ENCODE results near the gene PNPLA2. TPM values are rescaled to one million over a fixed set of nuclear protein-coding genes. Genes with fewer than 3 reads are reported as not detected.

PNPLA2 gene
- total RNA-seq, 2 experiments from 2014 or later = 29.7 to 32.0 TPM

DNA sequence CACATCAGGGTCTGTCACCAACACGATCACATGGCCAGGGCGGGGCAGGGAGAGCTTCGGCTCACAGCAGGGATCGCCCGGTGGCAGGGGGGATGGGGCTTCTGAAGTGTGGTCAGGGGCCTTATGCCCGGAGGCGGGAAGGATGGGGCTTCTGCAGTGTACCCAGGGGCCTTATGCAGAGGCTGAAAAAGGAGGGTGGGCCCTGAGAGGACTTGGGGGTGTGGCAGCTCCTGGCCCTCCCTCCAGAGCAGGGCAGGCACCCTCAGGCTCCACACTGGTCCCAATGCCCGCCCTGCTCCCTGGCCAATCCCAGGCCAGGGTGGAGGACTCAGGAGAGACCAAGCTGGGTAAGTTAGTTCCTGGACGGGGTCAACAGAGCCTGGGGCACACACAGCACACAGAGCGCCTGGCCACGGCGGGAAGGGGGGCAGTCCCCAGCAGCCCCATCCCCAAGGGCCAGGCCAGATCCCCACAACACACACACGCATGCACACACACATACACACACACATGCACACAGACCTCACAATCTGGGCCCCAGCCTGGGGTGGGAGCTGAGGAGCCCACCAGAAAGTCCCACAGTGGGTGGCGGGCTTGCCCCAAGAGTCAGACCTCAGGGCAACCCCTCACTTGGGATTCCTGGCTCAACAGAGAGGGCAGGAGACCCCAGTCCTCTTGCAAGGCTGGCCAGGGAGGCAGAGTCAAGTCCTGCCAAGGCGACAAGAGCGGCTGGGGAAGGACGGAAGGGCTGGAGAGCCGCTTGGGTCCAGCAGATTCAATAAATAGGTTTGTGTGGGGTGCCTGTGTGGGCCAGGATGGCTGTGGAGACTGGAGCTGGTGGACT, 27.8 kb upstream of the PNPLA2 start:
- Mint-ChIP-seq H3K27me3 (no peaks in the 10 kb centered on the region), H3K9me3 (no peaks in the 10 kb centered on the region), H3K4me1 (ENCODE audit: low read depth) (peaks cover 12% of the 10 kb centered on the region), H3K36me3 (ENCODE audit: low read depth) (peaks cover 15% of the 10 kb centered on the region), H3K4me3 (no peak overlapping the region), H3K27ac (no peak overlapping the region)
- DNase-seq (no peak), ATAC-seq (no peak)
- TF ChIP-seq, protein P1, sequence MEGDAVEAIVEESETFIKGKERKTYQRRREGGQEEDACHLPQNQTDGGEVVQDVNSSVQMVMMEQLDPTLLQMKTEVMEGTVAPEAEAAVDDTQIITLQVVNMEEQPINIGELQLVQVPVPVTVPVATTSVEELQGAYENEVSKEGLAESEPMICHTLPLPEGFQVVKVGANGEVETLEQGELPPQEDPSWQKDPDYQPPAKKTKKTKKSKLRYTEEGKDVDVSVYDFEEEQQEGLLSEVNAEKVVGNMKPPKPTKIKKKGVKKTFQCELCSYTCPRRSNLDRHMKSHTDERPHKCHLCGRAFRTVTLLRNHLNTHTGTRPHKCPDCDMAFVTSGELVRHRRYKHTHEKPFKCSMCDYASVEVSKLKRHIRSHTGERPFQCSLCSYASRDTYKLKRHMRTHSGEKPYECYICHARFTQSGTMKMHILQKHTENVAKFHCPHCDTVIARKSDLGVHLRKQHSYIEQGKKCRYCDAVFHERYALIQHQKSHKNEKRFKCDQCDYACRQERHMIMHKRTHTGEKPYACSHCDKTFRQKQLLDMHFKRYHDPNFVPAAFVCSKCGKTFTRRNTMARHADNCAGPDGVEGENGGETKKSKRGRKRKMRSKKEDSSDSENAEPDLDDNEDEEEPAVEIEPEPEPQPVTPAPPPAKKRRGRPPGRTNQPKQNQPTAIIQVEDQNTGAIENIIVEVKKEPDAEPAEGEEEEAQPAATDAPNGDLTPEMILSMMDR (IDR thresholded peaks at IDR 0.05) = no peak
- intact Hi-C loops (cut with micrococcal nuclease) = no loop called here
- POLR2A ChIA-PET = interaction anchor here (0.5 to 2.1 kb wide), 6 partner anchors 9 to 190 kb away, joined by 3 to 10 read pairs (median 3); partner anchors contain the start of gene TALDO1
- CTCF ChIA-PET = no interaction called here

DNA sequence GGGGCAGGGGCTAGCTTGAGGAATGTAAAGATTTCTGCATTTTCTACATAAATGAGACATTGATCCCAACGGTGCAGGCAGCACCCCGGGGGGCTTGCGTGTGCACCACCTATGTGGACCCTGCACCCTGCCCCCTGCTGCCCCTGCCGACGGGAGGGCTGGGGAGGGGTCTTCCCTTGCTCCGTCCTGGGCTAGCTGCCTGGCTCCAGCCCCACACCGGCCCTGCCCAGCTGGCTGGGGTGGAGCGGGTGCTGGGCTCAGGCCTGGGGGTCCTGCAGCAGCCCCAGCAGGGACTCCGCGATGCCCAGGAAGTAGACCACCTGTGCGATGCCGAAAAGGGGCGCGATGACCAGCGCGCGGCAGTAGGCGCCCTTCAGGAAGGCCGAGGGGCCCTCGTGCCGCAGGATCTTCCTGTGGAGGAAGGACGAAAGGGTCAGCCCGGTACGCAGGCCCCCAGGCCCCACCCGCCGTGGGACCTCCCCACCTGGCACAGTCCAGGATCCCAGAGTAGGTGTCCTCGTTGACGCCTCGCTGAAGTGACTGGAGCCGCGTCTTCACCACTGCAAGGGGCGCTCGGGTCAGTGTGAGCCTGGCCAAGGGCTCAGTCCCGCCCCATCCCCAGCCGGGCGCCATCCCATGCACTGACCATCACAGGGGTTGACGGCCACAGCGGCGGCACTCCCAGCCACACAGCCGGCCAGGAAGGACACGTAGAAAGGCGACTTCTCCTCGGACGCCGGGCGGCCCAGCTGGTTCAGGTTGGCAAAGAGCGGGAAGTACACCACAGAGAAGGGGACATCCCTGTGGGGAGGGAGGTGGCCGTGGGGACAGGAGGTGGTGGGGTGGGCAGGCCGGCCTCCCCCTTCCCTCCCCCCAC, 26.8 kb upstream of the PNPLA2 start:
- no peak overlapping the region for H3K4me3 Mint-ChIP-seq
- CTCF ChIA-PET = no interaction called here
- H3K4me1 Mint-ChIP-seq (ENCODE audit: low read depth) = peaks cover 19% of the 10 kb centered on the region
- intact Hi-C loops (cut with micrococcal nuclease) = no loop called here
- no peaks in the 10 kb centered on the region for H3K27me3 Mint-ChIP-seq
- POLR2A ChIA-PET = interaction anchor here (0.5 to 2.1 kb wide), 5 partner anchors 8 to 44 kb away, joined by 3 to 10 read pairs (median 3); partner anchors contain the start of gene TALDO1
- no peak overlapping the region for H3K27ac Mint-ChIP-seq
- ATAC-seq (no peak), DNase-seq (no peak)
- TF ChIP-seq, protein P1 (IDR thresholded peaks at IDR 0.05) = no peak
- H3K9me3 Mint-ChIP-seq = no peaks in the 10 kb centered on the region
- H3K36me3 Mint-ChIP-seq (ENCODE audit: low read depth) = peaks cover 15% of the 10 kb centered on the region

DNA sequence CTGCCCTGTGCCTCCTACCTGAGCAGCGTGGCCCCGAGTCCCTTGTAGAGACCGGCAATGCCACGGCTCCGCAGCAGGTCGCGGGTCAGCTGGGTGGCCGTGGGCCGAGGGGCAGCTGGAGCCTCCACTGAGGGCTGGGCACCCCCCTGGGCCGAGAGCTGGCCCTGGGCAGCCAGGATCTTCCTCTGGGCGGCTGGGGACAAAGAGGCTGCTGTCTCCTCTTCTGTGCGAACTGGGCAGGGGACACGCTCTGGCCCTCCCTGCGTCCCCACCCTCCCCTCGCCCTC, 26.2 kb upstream of the PNPLA2 start:
- intact Hi-C loops (cut with micrococcal nuclease) = no loop called here
- Mint-ChIP-seq H3K36me3 (ENCODE audit: low read depth) (peaks cover 15% of the 10 kb centered on the region), H3K4me3 (no peak overlapping the region), H3K27me3 (no peaks in the 10 kb centered on the region), H3K9me3 (no peaks in the 10 kb centered on the region), H3K27ac (no peak overlapping the region), H3K4me1 (ENCODE audit: low read depth) (peaks cover 21% of the 10 kb centered on the region)
- CTCF ChIA-PET = no interaction called here
- TF ChIP-seq, protein P1 (IDR thresholded peaks at IDR 0.05) = no peak
- DNase-seq (no peak), ATAC-seq (no peak)
- POLR2A ChIA-PET = interaction anchor here (1.5 kb wide), 1 partner anchor 13 kb away, joined by 3 read pairs; no protein-coding TSS in a partner anchor

DNA sequence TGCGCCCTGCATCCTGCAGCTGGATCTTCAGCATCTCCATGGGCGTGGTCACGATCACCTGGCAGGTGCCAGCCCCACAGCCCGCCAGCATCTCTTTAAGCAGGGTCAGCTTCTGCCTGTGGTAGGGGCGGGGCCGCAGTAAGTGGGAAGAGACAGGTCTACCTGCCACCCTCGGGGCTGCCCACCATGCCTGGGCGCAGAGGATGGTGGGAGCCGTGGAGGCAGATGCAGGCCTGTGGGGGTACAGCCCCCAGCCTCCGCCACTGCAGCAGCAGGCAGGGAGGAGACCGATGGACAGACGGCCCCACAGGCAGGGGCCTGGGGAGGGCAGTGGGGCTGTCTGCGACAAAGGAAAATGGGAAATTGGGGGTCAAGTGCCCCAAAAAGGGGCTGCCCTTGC, 25.8 kb upstream of the PNPLA2 start:
- POLR2A ChIA-PET = interaction anchor here (1.5 to 1.6 kb wide), 2 partner anchors 13 to 17 kb away, joined by 3 to 5 read pairs; no protein-coding TSS in a partner anchor
- intact Hi-C loops (cut with micrococcal nuclease) = no loop called here
- peaks cover 15% of the 10 kb centered on the region for H3K36me3 Mint-ChIP-seq (ENCODE audit: low read depth)
- TF ChIP-seq, protein P1 (IDR thresholded peaks at IDR 0.05) = no peak
- no peak for DNase-seq
- H3K27me3 Mint-ChIP-seq = no peaks in the 10 kb centered on the region
- no peaks in the 10 kb centered on the region for H3K9me3 Mint-ChIP-seq
- no peak for ATAC-seq
- no peak overlapping the region for H3K4me3 Mint-ChIP-seq
- peaks cover 19% of the 10 kb centered on the region for H3K4me1 Mint-ChIP-seq (ENCODE audit: low read depth)
- no peak overlapping the region for H3K27ac Mint-ChIP-seq
- CTCF ChIA-PET = no interaction called here

All from activated CD8-positive, alpha-beta T cell treated with anti-CD3 and anti-CD28 coated beads for 36 hours (primary cell).